ENCODE results near the gene ELP1. TPM values are rescaled to one million over a fixed set of nuclear protein-coding genes. Genes with fewer than 3 reads are reported as not detected.

Gene ELP1
- total and polyA plus RNA-seq, 2 of the 4 experiments (the other 2 are of a cell fraction) = 20.0 to 43.2 TPM

- Histone ChIP-seq H3K18ac (ENCODE audit: low read depth, low read length) (no peak overlapping the region), H3K14ac (replicated peaks; ENCODE audit: low read depth, low read length) (no peak overlapping the region), H2AK5ac (ENCODE audit: low read depth, low read length) (no peak overlapping the region), H3K9ac (ENCODE audit: low read depth, low read length) (no peak overlapping the region), H2BK5ac (ENCODE audit: low read depth, low read length, poor library complexity, severe bottlenecking) (no peak overlapping the region), H4K5ac (ENCODE audit: low read depth, low read length) (no peak overlapping the region), H2AK9ac (replicated peaks; ENCODE audit: low read depth, low read length, poor library complexity) (no peak overlapping the region), H2BK120ac (ENCODE audit: low read depth, low read length) (no peak overlapping the region), H3K27me3 (ENCODE audit: control insufficient read depth, insufficient read depth, low read length) (no peaks in the 10 kb centered on the region), H3K4ac (ENCODE audit: low read depth, low read length) (no peak overlapping the region), H2BK20ac (ENCODE audit: low read depth, low read length) (no peak overlapping the region), H3K23ac (ENCODE audit: low read depth, low read length) (no peak overlapping the region), H3K56ac (ENCODE audit: extremely low read depth, insufficient read depth, low read length) (no peak overlapping the region), H3K4me3 (ENCODE audit: insufficient read depth, low read depth, low read length) (no peak overlapping the region), H4K8ac (ENCODE audit: low read depth in 2 of 2, low read length in 2 of 2) (no peak overlapping the region), H4K91ac (ENCODE audit: insufficient read depth, low read depth, low read length) (no peak overlapping the region), H3K27ac (ENCODE audit: insufficient read depth, low read length) (no peak overlapping the region), H2BK15ac (ENCODE audit: low read depth, low read length) (no peak overlapping the region), H2AFZ (replicated peaks; ENCODE audit: low read length, poor library complexity) (no peak overlapping the region), H3K4me2 (ENCODE audit: low read depth, low read length) (no peak overlapping the region), H3K9me3 (ENCODE audit: control insufficient read depth, insufficient read depth, low read length) (no peaks in the 10 kb centered on the region), H3K9me1 (ENCODE audit: insufficient read depth, low read length) (no peaks in the 10 kb centered on the region), H4K20me1 (ENCODE audit: insufficient read depth, low read length) (no peaks in the 10 kb centered on the region), H3K36me3 (ENCODE audit: control insufficient read depth, insufficient read depth, low read length) (peaks cover 2% of the 10 kb centered on the region), H3K4me1 (ENCODE audit: control insufficient read depth, insufficient read depth, low read length) (no peaks in the 10 kb centered on the region), H3K79me1 (ENCODE audit: low read depth in 1 of 2, low read length in 2 of 2) (no peaks in the 10 kb centered on the region; a peak in 1 of 4 replicates)
- peak; percentile 1 for DNase-seq
- no peak for ATAC-seq (ENCODE audit: low read depth)
- dilution Hi-C loops (cut with HindIII; ENCODE audit: low sequenced_read_pairs, unreplicated experiment) = no loop called here
- POLR2A ChIA-PET (ENCODE audit: unreplicated experiment) = no interaction called here
- WGBS, 2 experiments (ENCODE audit: extremely low coverage in 2 of 2, insufficient read length in 1 of 2) = no CpG with 5 or more reads among the region's 2 CpGs
- in situ Hi-C loops (cut with MboI; ENCODE audit: low sequenced_read_pairs) = no loop called here
- TF ChIP-seq USF2 (IDR thresholded peaks at IDR 0.05; ENCODE audit: low read depth, low read length) = no peak
- intact Hi-C loops (cut with micrococcal nuclease) = no loop called here
- no TSS peak for BruUV-seq (replicated peaks)
- CTCF ChIA-PET = interaction anchor here (1.5 kb wide), 1 partner anchor 9 kb away, joined by 4 read pairs; no protein-coding TSS in a partner anchor
Observed at GRCh38 chr9:108951578-108951977, 17.7 kb upstream of the ELP1 start.
